ENCODE results near the gene CUL4A.
A peak's percentile ranks its signal among the peaks of the same experiment; 100 is the strongest.

- TF ChIP-seq CTCF (IDR thresholded peaks at IDR 0.05; ENCODE audit: low read depth, low read length) (peak; percentile 52), EZH2phosphoT487 (IDR thresholded peaks at IDR 0.05; ENCODE audit: low read depth) (no peak)
These were observed 66.0 kb downstream of the CUL4A start for GRCh38 chr13:113275387-113275786.

All from OCI-LY3 (cell line).